ENCODE results near the gene TARDBP. TPM values are rescaled to one million over a fixed set of nuclear protein-coding genes. Genes with fewer than 3 reads are reported as not detected.
"Not testable (repeated sequence)": the region's sequence is repeated elsewhere in the genome, so short reads cannot be mapped to it uniquely, and the experiment has no call there.

Gene TARDBP
- total RNA-seq, 1 donor from 2014 or later: 59.1 TPM

DNA sequence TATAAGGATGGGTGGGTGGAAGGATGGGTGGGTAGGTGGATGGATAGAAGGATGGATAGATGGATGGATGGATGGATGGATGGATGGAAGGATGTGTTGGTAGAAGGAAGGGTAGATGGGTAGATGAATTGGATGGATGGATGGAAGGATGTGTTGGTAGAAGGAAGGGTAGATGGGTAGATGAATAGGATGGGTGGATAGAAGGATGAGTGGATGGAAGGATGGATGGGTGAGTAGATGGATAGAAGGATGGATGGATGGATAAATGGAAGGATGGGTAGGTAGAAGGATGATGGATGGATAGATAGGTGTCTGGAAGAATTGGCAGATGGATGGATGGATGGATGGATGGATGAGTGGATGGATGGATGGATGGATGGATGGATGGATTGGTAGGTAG, 28.6 kb downstream of the TARDBP start:
- ATAC-seq: no peak
- DNase-seq (ENCODE audit: low spot score): no peak

DNA sequence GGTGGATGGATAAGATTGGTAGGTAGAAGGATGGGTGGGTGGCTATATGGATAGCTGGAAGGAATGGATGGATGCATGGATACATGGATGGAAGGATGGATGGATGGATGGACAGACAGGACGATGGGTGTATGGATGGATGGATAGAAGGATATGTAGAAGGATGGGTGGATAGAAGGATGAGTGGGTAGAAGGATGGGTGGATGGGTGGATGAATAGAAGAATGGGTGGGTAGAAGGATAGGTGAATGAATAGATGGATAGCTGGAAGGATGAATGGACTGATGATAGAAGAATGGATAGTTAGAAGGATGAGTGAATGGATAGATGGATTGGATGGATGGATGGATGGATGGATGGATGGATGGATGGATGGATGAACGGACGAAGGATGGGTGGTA, 29.6 kb downstream of the TARDBP start:
- ATAC-seq (no peak), DNase-seq (ENCODE audit: low spot score) (no peak)

DNA sequence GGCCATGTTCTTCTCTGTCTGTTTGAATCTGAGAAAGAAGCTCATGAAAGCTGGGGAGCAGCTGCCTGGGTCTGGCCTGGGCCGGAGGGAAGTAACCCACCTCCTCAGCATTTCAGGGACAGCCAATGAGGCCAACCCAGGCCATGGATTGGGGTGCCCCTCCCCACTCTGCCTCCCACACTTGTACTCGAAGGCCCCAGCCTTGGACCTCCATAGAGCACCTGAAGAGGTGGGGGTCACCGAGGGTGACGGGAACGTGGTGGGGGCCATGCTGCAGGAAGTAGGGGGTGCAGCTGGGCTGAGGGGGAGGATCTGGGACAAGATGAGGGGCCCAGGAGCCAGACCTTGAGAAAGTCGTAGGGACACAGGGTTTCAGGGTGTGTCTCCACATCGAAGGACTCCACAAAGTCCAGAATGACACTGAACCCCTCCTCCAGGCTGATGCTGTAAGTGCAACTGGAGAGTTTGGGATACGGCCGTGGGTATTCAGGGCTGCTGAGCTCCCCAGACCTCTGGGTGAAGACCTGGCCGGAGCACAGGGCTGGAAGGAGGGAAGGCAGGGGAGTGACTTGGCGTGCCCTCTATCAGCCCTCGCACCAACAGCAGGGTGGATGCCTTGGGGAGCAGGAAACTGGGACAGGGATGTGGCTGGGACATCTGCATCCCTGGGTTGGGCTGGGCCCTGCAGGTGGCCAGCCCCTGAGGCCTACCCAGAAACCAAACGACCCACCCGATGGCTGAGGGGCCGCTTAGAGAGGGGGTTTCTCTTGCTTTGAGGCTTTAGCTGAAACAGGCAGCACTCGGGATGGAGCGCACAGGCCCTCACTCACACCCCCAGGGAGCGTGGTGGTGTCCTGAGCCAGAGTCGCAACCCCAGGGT, 30.8 kb downstream of the TARDBP start:
- DNase-seq (ENCODE audit: low spot score): no peak
- no peak for ATAC-seq

DNA sequence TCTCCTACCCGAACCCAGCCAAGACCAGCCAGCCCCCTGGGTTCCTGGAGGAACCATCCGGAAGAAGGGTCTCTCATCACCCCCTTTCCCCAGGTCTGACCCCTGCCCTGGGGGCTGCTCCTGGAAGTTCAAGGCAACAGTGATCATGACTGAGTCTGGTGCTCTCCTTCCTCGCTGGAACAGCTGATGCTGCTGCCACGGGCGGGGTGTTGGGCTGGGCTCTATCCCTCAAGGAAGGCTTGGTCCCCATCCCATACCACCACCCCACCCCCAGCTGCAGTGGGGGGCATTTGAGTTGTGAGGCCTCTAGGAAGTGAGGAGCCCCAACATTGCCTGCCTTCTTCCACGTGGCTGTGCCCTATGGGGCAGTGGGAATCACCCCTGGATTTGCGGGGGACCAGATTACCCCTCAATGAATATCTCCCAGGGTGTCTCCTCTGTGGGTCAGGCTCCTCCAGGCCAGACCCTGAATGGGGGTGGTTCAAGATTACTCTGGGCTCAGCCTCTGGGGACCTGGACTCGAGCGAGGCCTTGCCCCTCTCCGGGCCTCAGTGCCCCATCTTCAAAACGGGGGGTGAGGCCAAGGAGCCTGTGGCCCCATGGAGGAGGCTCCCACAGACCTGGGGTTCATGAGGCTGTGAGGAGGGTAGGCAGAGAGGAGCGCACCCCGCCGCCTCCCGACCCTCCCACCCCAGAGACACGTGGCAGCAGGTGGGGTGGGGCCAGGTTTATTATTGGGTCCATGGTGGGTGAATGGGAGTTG, 31.8 kb downstream of the TARDBP start:
- ATAC-seq: no peak

DNA sequence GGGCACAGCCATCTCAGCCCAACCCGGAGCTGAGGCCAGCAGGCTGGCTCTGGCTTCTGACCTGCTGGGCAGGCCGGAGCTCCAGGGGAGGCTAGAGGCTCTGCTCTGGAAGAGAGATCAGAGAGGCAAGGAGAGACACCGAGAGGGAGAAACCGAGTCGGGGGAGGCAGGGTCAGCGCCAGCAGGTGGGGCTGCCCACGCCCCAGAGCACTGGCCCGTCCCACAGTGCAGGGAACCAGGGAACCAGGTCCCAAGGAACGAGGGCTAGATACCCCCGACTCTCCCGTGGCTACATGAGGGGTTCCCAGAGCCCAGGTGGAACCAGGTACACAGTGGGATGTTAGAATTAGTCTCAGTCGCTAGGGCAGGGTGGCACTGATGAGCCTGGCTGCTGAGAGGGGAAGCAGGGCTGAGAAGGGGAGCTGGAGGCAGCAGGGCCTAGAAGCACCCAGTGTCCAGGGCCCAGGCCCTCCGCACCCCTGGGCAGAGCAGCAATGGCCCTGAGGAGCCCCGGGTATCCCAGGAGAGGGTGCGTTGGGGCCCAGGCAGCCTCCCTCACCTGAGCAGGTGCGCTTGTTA, 32.5 kb downstream of the TARDBP start:
- DNase-seq (ENCODE audit: low spot score) (no peak), ATAC-seq (no peak)

More for the DNA sequence above, 31.8 kb downstream of the TARDBP start:
- no peak for DNase-seq (ENCODE audit: low spot score)

DNA sequence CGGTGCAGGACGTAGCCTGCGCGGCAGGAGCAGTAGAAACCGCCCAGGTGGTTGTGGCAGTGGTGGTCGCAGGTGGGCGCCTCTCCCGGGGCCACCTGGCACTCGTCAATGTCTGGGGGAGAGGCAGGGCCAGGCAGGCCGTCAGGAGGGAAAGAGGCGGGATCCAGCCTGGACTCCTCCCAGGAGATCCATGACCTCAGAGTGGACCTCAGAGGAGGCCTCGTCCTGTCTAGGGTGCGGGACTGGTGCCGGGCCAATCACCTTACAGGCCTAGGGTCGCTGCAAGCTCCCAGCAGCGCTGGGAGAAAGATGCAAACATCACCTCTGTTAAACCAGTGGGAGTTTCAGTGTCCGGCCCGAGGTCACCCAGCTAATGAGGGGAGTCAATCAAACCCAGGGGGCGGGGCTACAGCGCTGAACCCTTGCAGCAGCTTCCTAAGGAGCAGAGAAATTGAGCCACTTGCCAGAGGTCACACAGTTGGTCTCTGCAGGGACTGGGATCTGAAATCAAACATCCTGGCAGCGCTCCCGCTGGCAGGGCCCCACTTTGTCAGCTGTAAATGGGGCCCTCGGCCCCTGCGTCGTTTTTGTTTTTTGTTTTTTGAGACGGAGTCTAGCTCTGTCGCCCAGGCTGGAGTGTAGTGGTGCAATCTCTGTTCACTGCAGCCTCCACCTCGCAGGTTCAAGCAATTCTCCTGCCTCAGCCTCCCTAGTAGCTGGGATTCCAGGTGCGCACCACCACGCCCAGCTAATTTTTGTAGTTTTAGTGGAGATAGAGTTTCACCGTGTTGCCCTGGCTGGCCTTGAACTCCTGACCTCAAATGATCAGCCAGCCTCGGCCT, 33.2 kb downstream of the TARDBP start:
- ATAC-seq: peak; percentile 34
- DNase-seq (ENCODE audit: low spot score): peak; percentile 74

DNA sequence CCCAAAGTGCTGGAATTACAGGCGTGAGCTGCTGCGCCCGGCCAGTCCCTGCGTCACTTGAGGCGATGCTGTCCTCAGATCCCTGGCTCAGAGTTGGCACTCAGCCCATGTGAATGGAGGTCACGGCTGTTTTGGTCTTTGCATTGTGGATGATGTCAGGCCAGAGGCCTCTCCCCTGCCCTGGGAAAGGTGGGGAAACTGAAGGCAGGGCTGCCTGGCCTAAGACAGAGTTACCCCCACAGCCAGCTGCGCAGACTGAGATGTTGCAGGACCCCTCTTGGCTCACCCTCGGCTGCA, 33.8 kb downstream of the TARDBP start:
- peak; percentile 90 for DNase-seq (ENCODE audit: low spot score)
- ATAC-seq: peak; percentile 69

DNA sequence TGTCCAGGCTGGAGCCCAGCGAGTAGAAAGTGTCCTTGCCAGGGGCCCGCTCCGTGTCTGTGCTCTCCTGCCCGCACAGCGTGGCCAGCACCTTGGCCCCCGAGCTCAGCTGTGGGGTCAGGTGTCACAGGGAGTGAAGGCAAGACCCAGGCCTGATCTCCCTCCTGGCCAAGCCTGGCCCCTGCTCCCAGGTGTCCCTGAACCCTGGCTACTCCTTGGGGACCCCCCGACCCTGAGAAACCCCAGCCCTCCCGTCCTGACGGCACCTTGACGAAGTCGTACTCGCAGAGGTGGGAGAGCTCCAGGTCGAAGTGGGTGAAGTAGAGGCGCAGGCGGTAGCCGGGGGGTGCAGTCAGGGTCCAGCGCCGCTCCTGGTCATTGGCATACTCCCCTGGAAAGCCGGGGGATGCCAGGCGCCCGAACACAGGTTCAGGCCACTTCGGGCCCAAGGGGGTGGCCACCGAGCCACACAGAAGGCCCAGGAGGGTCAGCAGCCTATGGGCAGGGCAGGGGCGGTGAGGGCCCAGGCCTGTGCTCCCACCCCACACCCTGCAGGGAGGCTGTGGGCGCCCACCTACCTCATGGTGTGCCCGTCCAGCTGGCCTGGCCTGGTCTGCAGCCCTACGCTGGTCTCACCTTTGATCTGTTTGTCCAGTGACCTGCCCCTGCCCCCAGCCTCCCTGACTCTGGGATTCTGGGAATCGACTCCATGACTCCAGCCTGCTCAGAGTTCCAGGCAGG, 34.3 kb downstream of the TARDBP start, which contains the start of gene MASP2:
Gene MASP2 (minus strand): TSS at position 615 of the 741 bp plus-strand sequence. CDS start 32 bp downstream, at position 583.
- peak; percentile 86 for ATAC-seq
- peak; percentile 93 for DNase-seq (ENCODE audit: low spot score)

DNA sequence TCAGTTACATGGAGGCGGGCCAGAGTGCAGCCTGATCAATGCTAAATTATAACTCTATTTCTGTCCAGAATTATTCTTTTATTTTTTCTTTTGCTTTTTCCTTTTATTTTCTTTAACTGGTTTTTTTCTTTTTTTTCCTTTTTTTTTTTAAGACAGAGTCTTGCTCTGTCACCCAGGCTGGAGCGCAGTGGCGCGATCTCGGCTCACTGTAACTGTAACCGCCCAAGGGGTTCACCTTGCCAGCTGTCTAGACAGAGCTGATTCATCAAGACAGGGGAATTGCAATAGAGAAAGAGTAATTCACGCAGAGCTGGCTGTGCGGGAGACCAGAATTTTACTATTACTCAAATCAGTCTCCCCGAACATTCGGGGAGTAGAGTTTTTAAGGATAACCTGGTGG, 38.7 kb downstream of the TARDBP start:
- DNase-seq (ENCODE audit: low spot score): not testable (repeated sequence)

DNA sequence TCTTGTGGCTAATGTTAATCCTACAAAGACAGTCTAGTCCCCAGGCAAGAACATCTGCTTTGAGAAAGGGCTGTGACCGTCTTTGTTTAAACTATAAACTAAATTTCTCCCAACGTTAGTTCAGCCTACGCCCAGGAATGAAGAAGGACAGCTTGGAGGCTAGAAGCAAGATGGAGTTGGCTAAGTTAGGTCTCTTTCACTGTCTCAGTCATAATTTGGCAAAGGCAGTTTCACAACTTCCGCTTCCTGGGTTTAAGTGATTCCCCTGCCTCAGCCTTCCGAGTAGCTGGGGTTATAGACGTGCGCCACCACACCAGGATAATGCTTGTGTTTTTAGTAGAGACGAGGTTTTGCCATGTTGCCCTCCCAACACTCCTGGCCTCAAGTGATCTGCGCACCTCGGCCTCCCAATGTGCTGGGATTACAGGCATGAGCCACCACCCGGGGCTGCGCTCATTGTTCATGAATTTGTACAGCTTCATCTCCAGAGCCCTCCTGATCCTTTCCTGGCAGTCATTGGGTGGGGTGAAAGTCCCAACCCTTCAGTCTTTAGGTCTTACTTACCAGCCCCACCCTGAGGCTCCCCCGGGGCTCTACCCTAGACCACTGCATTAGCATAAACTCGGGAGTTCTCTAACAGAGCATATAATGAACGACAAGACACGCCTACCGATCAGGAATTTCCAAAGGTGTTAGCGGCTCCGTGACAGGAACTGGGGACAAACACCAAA, 39.5 kb downstream of the TARDBP start:
- no peak for ATAC-seq
- DNase-seq (ENCODE audit: low spot score): no peak

More for the DNA sequence above, 38.7 kb downstream of the TARDBP start:
- ATAC-seq: not testable (repeated sequence)

DNA sequence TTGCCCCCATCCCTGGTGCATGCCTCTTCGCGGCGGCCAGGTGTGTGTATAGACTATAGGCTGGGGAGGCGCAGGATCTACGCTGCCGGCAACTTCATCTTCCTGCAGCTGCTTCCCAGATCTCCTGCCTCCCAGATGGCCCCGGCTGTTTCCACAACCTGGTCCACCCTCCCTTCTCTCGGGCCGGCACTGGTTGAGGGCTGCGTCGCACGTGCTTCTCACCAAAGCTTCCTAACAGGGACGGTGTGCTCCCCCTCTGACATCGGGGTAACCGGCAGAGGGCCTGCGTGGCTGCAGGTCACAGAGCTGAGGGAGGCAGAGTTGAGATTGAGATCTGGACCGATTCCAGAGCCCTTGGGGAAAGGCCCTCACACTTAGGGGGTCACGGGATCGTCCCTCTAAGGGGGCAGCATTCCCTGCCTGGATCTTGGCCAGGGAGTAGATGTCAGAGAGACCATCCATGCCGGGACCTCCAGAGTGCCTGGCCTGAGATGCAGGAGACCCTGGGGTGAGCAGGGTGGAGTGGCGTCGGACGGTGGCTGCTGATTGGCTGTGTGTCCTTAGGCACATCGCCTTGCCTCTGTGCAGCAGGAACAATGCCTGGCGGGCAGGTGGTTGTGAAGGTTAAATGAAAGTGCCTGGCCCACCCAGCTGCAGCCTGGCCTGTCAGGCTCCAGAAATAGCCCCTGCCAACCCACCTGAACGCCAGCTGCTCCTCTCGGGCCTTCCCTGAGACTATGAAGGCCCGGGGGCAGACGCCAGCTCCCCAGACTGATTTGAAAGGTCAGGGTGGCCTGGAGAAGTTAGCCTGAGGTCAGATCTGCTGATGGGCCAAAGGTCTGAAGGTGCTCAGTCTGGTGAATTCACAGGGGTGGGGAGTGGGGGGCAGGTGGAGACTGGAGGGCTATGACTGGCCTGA, 40.6 kb downstream of the TARDBP start:
- ATAC-seq (no peak), DNase-seq (ENCODE audit: low spot score) (no peak)

DNA sequence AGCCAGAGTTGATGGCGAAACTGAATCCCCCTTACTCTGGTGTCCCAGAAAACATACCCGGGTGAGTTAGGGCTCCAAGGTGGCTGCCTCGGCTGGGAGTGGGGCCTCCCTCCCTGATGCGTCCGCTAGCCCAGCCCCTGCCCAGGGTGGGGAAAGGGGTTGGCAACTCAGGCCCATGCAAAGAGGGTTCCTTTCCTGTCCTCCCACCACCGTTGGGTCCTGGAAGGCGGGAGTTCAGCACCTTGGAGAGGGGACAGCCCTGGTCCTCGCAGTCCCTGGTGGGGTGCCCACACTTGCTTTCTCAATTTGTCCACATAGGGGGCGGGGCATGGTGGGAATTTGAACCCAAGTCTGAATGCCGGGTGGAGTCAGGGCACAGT, 41.3 kb downstream of the TARDBP start:
- DNase-seq (ENCODE audit: low spot score): no peak

DNA sequence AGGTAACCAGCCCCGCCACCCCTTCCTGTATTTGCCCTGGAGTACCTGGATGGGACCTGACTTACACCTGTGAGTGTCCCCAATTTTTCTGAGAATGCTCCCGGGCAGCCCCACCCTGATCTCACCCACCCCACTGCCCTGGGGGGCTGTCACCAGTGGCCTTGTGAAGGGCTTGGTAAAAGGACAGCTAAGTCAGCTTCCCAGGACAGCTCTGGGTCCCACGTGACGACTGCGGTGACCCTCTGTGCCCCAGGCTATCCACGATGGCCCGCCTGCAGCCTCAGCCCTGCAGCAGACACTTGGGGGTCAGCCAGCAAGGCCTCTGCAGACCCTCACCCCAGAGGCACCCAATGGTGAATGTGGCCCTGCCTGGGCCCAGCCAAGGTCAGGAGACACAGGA, 41.7 kb downstream of the TARDBP start:
- DNase-seq (ENCODE audit: low spot score): no peak

More for the DNA sequence above, 41.3 kb downstream of the TARDBP start:
- ATAC-seq: peak; percentile 60

DNA sequence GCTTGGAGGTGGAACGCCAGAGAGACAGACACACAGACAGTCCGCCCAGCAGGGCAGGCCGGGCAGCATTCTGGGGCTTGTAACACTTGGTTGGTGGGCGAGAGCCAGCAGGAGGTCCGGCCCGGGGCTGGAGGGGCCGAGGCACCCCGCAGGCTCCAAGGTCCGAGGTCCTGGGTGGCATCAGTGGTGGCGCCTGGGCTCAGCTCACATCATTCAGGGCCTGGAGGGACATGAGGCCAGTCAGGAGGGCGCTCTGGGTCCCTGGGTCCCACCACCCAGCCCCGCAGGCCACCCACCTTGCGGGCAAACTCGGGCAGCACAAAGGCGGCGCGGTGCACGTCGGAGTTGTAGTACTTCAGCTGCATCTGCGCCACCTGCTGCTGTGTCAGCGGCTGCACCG, 42.2 kb downstream of the TARDBP start:
- ATAC-seq (no peak), DNase-seq (ENCODE audit: low spot score) (no peak)

More for the DNA sequence above, 41.7 kb downstream of the TARDBP start:
- ATAC-seq: no peak

DNA sequence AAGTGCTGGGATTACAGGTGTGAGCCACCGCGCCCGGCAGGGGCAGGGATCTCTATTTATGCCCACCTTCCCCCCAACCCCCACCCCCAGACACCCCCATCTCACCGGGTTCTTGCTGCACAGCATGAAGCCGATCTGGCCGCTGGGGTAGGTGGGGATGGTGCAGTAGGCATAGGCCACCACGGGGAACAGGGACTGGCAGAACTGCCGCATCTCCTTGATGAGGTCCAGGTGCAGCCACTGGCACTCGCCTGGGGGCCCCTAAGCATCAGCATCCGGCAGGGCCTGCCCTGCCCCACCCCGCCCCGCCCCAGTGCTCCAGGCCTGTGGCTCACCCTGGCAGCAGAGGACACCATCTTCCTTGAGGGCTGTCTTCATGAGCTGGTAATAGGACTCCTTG, 43.2 kb downstream of the TARDBP start:
- no peak for ATAC-seq

DNA sequence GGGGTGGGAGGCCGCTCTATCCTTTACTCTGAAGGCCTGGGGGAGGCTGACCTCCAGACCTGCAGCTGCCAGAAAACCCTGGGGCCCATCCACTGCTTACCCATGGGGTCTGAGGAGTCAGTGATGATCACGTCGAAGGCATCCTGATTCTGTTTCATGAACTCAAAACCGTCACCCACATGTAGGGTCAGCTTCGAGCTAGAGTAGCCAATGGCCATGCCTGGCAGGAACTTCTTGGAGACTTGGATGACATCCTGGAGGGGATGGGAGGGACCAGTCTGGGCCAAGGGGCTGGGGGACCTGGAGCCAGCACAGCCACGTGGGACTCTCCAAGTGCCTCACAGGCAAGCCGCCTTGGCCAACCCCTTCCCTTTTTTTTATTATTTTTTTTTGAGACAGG, 44.0 kb downstream of the TARDBP start:
- DNase-seq (ENCODE audit: low spot score): no peak
- ATAC-seq: no peak

More for the DNA sequence above, 43.2 kb downstream of the TARDBP start:
- DNase-seq (ENCODE audit: low spot score): no peak

DNA sequence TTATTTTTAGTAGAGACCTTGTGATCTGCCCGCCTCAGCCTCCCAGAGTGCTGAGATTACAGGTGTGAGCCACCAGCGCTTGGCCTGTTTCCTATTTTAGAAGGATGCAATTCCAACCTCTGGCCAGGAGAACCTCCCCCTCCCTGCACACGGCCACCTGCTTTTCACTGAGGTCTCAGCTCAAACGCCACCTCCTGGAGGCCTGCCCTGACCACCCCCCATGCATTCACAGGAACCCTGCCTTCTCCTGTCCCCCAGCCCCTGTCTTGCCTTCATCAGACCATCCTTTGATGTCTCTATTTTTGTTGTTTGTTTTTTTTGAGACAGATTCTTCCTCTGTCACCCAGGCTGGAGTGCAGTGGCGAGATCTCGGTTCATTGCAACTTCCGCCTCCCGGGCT, 45.0 kb downstream of the TARDBP start:
- ATAC-seq (no peak), DNase-seq (ENCODE audit: low spot score) (no peak)

DNA sequence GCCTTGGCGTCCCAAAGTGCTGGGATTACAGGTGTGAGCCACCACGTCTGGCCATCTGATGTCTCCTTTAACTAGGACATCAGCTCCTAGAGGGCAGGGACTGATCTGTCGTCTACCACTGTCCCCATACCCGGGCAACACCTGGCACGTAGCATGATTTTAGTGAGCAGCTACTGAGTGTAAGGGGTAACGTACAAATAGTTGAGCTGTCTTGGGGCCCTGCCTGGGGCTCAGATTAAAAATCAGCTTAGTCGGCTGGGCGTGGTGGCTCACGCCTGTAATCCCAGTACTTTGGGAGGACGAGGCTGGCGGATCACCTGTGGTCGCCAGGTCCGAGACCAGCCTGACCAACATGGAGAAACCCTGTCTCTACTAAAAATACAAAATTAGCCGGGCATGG, 45.6 kb downstream of the TARDBP start:
- no peak for ATAC-seq
- no peak for DNase-seq (ENCODE audit: low spot score)

Data from left lobe of liver (tissue), 2 donors.